GM12892 (cell line): Measurements from ENCODE around the gene AFF3.

ENCODE experiments used
- POLR2A ChIP-seq: IDR thresholded peaks from 2 replicates; pipeline ENCODE4 v1.6.1; 2011; ENCODE audit warnings: low read depth, low read length, control low read depth
- POLR2AphosphoS5 ChIP-seq: IDR thresholded peaks from 2 replicates; pipeline ENCODE4 v1.6.1; 2011; ENCODE audit warnings: low read depth, low read length, control low read depth
- TAF1 ChIP-seq: IDR thresholded peaks from 2 replicates; pipeline ENCODE4 v1.6.1; 2011; ENCODE audit warnings: low read depth, mild to moderate bottlenecking, control low read depth, low read length, borderline replicate concordance

- no peak for TF ChIP-seq TAF1
- no peak for TF ChIP-seq POLR2AphosphoS5
- no peak for TF ChIP-seq POLR2A
Measured at GRCh38 chr2:99624677-99625076, 517.7 kb downstream of the AFF3 start.
